HEK293 (cell line): ENCODE results near the gene MARCHF3.

ENCODE experiments used
- CTCF ChIA-PET: fragments of 350-600 bp; formaldehyde crosslinking; extraction: SDS; loops from one replicate; lab custom pipeline; 2021; ENCODE audit warnings: antibody characterized with exemption; lab: Yijun Ruan, JAX
- POLR2A ChIA-PET: fragments of 300-600 bp; formaldehyde crosslinking; extraction: SDS; loops from one replicate; lab custom pipeline; 2020; ENCODE audit warnings: antibody characterized with exemption, inconsistent platforms; lab: Yijun Ruan, JAX
- H3K27ac ChIP-seq: fragments of 200-500 bp; sonication (Bioruptor generic); 2 replicates; pipeline ENCODE4 v1.5.1; 2014; ENCODE audit warnings: low read depth, low read length, control low read depth, inconsistent platforms; ENCODE audit errors: extremely low read depth
- H3K36me3 ChIP-seq, 2 experiments: fragments of 200-500 bp in 1 of 2; sonication (Bioruptor generic) in 1 of 2; 1 replicate in 1 of 2; 2 replicates in 1 of 2; pipeline ENCODE4 v1.5.1; 2014 to 2017; ENCODE audit warnings: inconsistent platforms in 2 of 2, low read length in 2 of 2; ENCODE audit not compliant: control insufficient read depth in 2 of 2, insufficient read depth in 1 of 2
- H3K4me1 ChIP-seq: fragments of 200-500 bp; sonication (Bioruptor generic); 2 replicates; pipeline ENCODE4 v1.5.1; 2014; ENCODE audit warnings: mild to moderate bottlenecking, low read length, inconsistent platforms; ENCODE audit not compliant: control insufficient read depth, insufficient read depth
- H3K4me3 ChIP-seq: 2 replicates; pipeline ENCODE4 v1.5.1; 2011; ENCODE audit warnings: low read depth, mild to moderate bottlenecking, control low read depth, low read length, moderate library complexity
- H3K9me3 ChIP-seq: fragments of 200-500 bp; sonication (Bioruptor generic); 2 replicates; pipeline ENCODE4 v1.5.1; 2014; ENCODE audit warnings: low read depth, low read length, inconsistent platforms; ENCODE audit not compliant: control insufficient read depth, insufficient read depth
- MYNN ChIP-seq: fragments of 450-650 bp; formaldehyde crosslinking; IDR thresholded peaks from 2 replicates; pipeline ENCODE4 v1.5.1; 2016; ENCODE audit warnings: missing biosample characterization, missing genetic modification characterization, borderline replicate concordance
- SP3 ChIP-seq: fragments of 450-650 bp; formaldehyde crosslinking; IDR thresholded peaks from 2 replicates; pipeline ENCODE4 v1.5.1; 2016; ENCODE audit warnings: missing biosample characterization, missing genetic modification characterization
- ZBTB1 ChIP-seq: fragments of 450-650 bp; formaldehyde crosslinking; IDR thresholded peaks from 2 replicates; pipeline ENCODE4 v1.5.1; 2016; ENCODE audit warnings: missing biosample characterization, missing genetic modification characterization
- ZFP37 ChIP-seq: fragments of 450-650 bp; formaldehyde crosslinking; IDR thresholded peaks from 2 replicates; pipeline ENCODE4 v1.5.1; 2016; ENCODE audit warnings: missing biosample characterization, missing genetic modification characterization
- ZNF133 ChIP-seq: fragments of 450-650 bp; formaldehyde crosslinking; IDR thresholded peaks from 2 replicates; pipeline ENCODE4 v1.5.1; 2016; ENCODE audit warnings: missing biosample characterization, missing genetic modification characterization
- ZNF146 ChIP-seq: fragments of 450-650 bp; formaldehyde crosslinking; IDR thresholded peaks from 2 replicates; pipeline ENCODE4 v1.5.1; 2016; ENCODE audit warnings: missing biosample characterization, missing genetic modification characterization
- ZNF423 ChIP-seq: fragments of 450-650 bp; formaldehyde crosslinking; IDR thresholded peaks from 2 replicates; pipeline ENCODE4 v1.5.1; 2016; ENCODE audit warnings: missing biosample characterization, missing genetic modification characterization
- ZNF426 ChIP-seq: fragments of 450-650 bp; formaldehyde crosslinking; IDR thresholded peaks from 2 replicates; pipeline ENCODE4 v1.5.1; 2017; ENCODE audit warnings: missing biosample characterization, missing genetic modification characterization, mild to moderate bottlenecking, inconsistent platforms, moderate library complexity
- ZNF624 ChIP-seq: fragments of 450-650 bp; formaldehyde crosslinking; IDR thresholded peaks from 2 replicates; pipeline ENCODE4 v1.5.1; 2017; ENCODE audit warnings: missing biosample characterization, missing genetic modification characterization
- ZNF629 ChIP-seq: fragments of 450-650 bp; formaldehyde crosslinking; IDR thresholded peaks from 2 replicates; pipeline ENCODE4 v1.5.1; 2017; ENCODE audit warnings: missing biosample characterization, missing genetic modification characterization
- TF ChIP-seq, protein P1 (sequence below): fragments of 450-650 bp; formaldehyde crosslinking; IDR thresholded peaks from 2 replicates; pipeline ENCODE4 v1.5.1; 2016; ENCODE audit warnings: missing biosample characterization, missing genetic modification characterization

MARCHF3 gene

GRCh38 chr5:126819253-126819652 lies 211.1 kb downstream of the MARCHF3 start (continued):
- TF ChIP-seq ZNF629 (tag by site-specific recombination) (peak; percentile 71), ZNF426 (peak; percentile 99), ZFP37 (tag by site-specific recombination) (peak; percentile 86), ZNF624 (no peak), ZBTB1 (0 out of 2 replicates have a peak, but pooled peaks have one; percentile 50), ZNF146 (tag by site-specific recombination) (0 out of 2 replicates have a peak, but pooled peaks have one; percentile 9)

DNA sequence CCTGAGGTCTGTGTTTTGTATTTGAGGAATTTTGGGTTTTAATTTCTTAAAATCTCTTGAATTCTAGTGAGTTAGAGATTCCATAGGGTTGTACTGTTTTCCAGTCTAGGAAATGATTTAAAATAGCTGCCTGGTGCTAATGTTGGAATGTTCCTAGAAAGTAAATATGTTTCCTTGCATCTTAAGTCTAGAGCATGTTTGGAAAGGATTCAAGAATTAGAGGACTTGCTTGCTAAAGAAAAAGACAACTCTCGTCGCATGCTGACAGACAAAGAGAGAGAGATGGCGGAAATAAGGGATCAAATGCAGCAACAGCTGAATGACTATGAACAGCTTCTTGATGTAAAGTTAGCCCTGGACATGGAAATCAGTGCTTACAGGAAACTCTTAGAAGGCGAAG lies 211.6 kb downstream of the MARCHF3 start:
- Histone ChIP-seq H3K36me3 (peaks cover 70 to 91% of the 10 kb centered on the region in 2 experiments), H3K4me1 (no peaks in the 10 kb centered on the region), H3K4me3 (no peak overlapping the region), H3K9me3 (no peaks in the 10 kb centered on the region), H3K27ac (no peak overlapping the region)
- TF ChIP-seq SP3 (no peak), ZNF133 (tag by site-specific recombination) (no peak), ZNF423 (tag by site-specific recombination) (no peak), MYNN (tag by site-specific recombination) (no peak)
- TF ChIP-seq, protein P1, sequence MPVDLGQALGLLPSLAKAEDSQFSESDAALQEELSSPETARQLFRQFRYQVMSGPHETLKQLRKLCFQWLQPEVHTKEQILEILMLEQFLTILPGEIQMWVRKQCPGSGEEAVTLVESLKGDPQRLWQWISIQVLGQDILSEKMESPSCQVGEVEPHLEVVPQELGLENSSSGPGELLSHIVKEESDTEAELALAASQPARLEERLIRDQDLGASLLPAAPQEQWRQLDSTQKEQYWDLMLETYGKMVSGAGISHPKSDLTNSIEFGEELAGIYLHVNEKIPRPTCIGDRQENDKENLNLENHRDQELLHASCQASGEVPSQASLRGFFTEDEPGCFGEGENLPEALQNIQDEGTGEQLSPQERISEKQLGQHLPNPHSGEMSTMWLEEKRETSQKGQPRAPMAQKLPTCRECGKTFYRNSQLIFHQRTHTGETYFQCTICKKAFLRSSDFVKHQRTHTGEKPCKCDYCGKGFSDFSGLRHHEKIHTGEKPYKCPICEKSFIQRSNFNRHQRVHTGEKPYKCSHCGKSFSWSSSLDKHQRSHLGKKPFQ (tag by site-specific recombination), result no peak
- CTCF ChIA-PET, result no interaction called here
- POLR2A ChIA-PET, result no interaction called here
